Panc1 (cell line): ENCODE data around the gene RFX8. TPM values are rescaled to one million over a fixed set of nuclear protein-coding genes. Genes with fewer than 3 reads are reported as not detected.
"Not testable (repeated sequence)": the region's sequence is repeated elsewhere in the genome, so short reads cannot be mapped to it uniquely, and the experiment has no call there.

Experiments
- ATAC-seq: fragments of 200-7000 bp; cut with Tn5 transposase; 2 replicates; pipeline ENCODE4 v1.9.1; 2020; ENCODE audit warnings: mild to moderate bottlenecking, moderate library complexity
- BruUV-seq: library from RNA; stranded (reverse); fragments of 400-500 nt; replicated peaks from 2 replicates; lab custom pipeline; 2021; lab: Mats Ljungman, UMichigan
- CTCF ChIA-PET: fragments of 300-600 bp; sonication (Branson Sonifier 250); formaldehyde crosslinking; loops from one replicate; lab custom pipeline; 2022; ENCODE audit warnings: antibody characterized with exemption; lab: Charles Lee
- POLR2A ChIA-PET: fragments of 300-600 bp; sonication (Branson Sonifier 250); formaldehyde crosslinking; loops from one replicate; lab custom pipeline; 2022; ENCODE audit warnings: antibody characterized with exemption; lab: Charles Lee
- DNase-seq: peaks from one replicate; pipeline ENCODE4 v3.0.0-alpha.2; 2010; ENCODE audit warnings: low read depth, low spot score
- H3K27ac ChIP-seq: 2 replicates; pipeline ENCODE4 v1.5.1; 2011; ENCODE audit warnings: mild to moderate bottlenecking, low read length, inconsistent platforms
- H3K27me3 ChIP-seq: fragments of 200-500 bp; sonication (Bioruptor generic); 2 replicates; pipeline ENCODE4 v1.6.0; 2014; ENCODE audit warnings: low read length, inconsistent platforms; ENCODE audit not compliant: control insufficient read depth, insufficient read depth
- H3K36me3 ChIP-seq: fragments of 200-500 bp; sonication (Bioruptor generic); 2 replicates; pipeline ENCODE4 v1.5.1; 2014; ENCODE audit warnings: inconsistent platforms, mild to moderate bottlenecking, low read length, moderate library complexity; ENCODE audit not compliant: control insufficient read depth, insufficient read depth
- H3K4me1 ChIP-seq: 2 replicates; pipeline ENCODE4 v1.5.1; 2011; ENCODE audit warnings: inconsistent platforms, mild to moderate bottlenecking, low read length, moderate library complexity; ENCODE audit not compliant: control insufficient read depth, insufficient read depth
- H3K4me3 ChIP-seq, 2 experiments: 2 replicates each; pipeline ENCODE4 v1.5.1; 2011 to 2012; ENCODE audit warnings: low read depth in 2 of 2, low read length in 2 of 2, mild to moderate bottlenecking in 2 of 2, inconsistent platforms in 1 of 2, moderate library complexity in 1 of 2
- H3K9me3 ChIP-seq: fragments of 200-500 bp; sonication (Bioruptor generic); 2 replicates; pipeline ENCODE4 v1.5.1; 2014; ENCODE audit warnings: low read depth, mild to moderate bottlenecking, inconsistent platforms, low read length, moderate library complexity; ENCODE audit not compliant: control insufficient read depth, insufficient read depth
- CTCF ChIP-seq: fragments of 450-650 bp; IDR thresholded peaks from 2 replicates; pipeline ENCODE4 v1.5.1; 2017; ENCODE audit warnings: mild to moderate bottlenecking
- POLR2AphosphoS5 ChIP-seq: IDR thresholded peaks from 2 replicates; pipeline ENCODE4 v1.6.1; 2012; ENCODE audit warnings: mild to moderate bottlenecking, low read depth, low read length, moderate library complexity
- REST ChIP-seq, 2 experiments: IDR thresholded peaks; 2 replicates each; pipeline ENCODE4 v1.6.1; 2011 to 2012; ENCODE audit warnings: low read depth in 2 of 2, control low read depth in 1 of 2, low read length in 1 of 2, mild to moderate bottlenecking in 1 of 2, moderate library complexity in 1 of 2; ENCODE audit not compliant: insufficient read depth in 1 of 2
- SIN3A ChIP-seq: IDR thresholded peaks from 2 replicates; pipeline ENCODE4 v1.6.1; 2012; ENCODE audit warnings: low read depth, mild to moderate bottlenecking, low read length, moderate library complexity, borderline replicate concordance; ENCODE audit not compliant: insufficient read depth
- TCF7L2 ChIP-seq: IDR thresholded peaks from 2 replicates; pipeline ENCODE4 v1.6.1; 2011; ENCODE audit warnings: mild to moderate bottlenecking, low read depth, low read length, inconsistent platforms
- in situ Hi-C: cut with HindIII; loops from 2 replicates; pipeline ENCODE4 v1.10.0; 2016; ENCODE audit warnings: low sequenced_read_pairs, low pct_unique_long_range_greater_than_20kb
- intact Hi-C: fragments of 100-400 bp; cut with micrococcal nuclease; formaldehyde crosslinking; loops from one replicate; pipeline ENCODE4 v1.10.0; 2022; ENCODE audit not compliant: unreplicated experiment
- total RNA-seq: library from RNA; stranded (reverse); gene quantifications from one replicate; pipeline ENCODE4 v1.2.1, GENCODE V29; 2021; ENCODE audit not compliant: unreplicated experiment

The RFX8 gene
- total RNA-seq, 1 experiment from 2014 or later: not detected

- CTCF ChIA-PET: no interaction called here
These were observed 35.2 kb downstream of the RFX8 start for GRCh38 chr2:101439716-101440115.

GRCh38 chr2:101438555-101438954, 36.4 kb downstream of the RFX8 start:
- ATAC-seq, in situ Hi-C loops, intact Hi-C loops, H3K9me3 ChIP-seq, H3K27ac ChIP-seq, BruUV-seq, H3K4me1 ChIP-seq, H3K36me3 ChIP-seq, CTCF ChIA-PET, DNase-seq, H3K4me3 ChIP-seq, POLR2A ChIA-PET, H3K27me3 ChIP-seq: not testable (repeated sequence)

More at GRCh38 chr2:101439716-101440115, 35.2 kb downstream of the RFX8 start:
- TF ChIP-seq TCF7L2 (no peak), REST (IDR thresholded peaks at IDR 0.05; ENCODE audit: insufficient read depth in 1 of 2, low read depth in 2 of 2, low read length in 1 of 2) (no peak), POLR2AphosphoS5 (no peak), CTCF (no peak), SIN3A (no peak)
- Histone ChIP-seq H3K9me3 (no peaks in the 10 kb centered on the region), H3K27ac (no peak overlapping the region), H3K4me3 (no peak overlapping the region), H3K4me1 (no peaks in the 10 kb centered on the region), H3K36me3 (no peaks in the 10 kb centered on the region), H3K27me3 (no peaks in the 10 kb centered on the region; the same call in 1 of the 2 replicates)
- intact Hi-C loops (no loop called here), in situ Hi-C loops (no loop called here)
- no TSS peak for BruUV-seq
- no peak for DNase-seq
- POLR2A ChIA-PET: no interaction called here
- ATAC-seq: no peak

- intact Hi-C loops: no loop called here
- DNase-seq: no peak
- no peaks in the 10 kb centered on the region; the same call in 1 of the 2 replicates for H3K27me3 ChIP-seq
- ATAC-seq: no peak
- H3K9me3 ChIP-seq: no peaks in the 10 kb centered on the region
- no TSS peak for BruUV-seq
- H3K36me3 ChIP-seq: no peaks in the 10 kb centered on the region
- TF ChIP-seq REST (IDR thresholded peaks at IDR 0.05; ENCODE audit: insufficient read depth in 1 of 2, low read depth in 2 of 2, low read length in 1 of 2): no peak
- TF ChIP-seq TCF7L2: no peak
- no peak for TF ChIP-seq CTCF
- no peak for TF ChIP-seq SIN3A
- no peak for TF ChIP-seq POLR2AphosphoS5
- POLR2A ChIA-PET: no interaction called here
- in situ Hi-C loops: no loop called here
- CTCF ChIA-PET: no interaction called here
- H3K4me3 ChIP-seq: no peak overlapping the region
- H3K27ac ChIP-seq: no peak overlapping the region
- H3K4me1 ChIP-seq: no peaks in the 10 kb centered on the region
These were observed 39.7 kb downstream of the RFX8 start for GRCh38 chr2:101435001-101435862.
